ENCODE data around the gene RRAGD.

- no peak for TF ChIP-seq ATF3 (IDR thresholded peaks at IDR 0.05)
- TF ChIP-seq CTCF (IDR thresholded peaks at IDR 0.05; ENCODE audit: low read depth, low read length, missing input control) = no peak
- TF ChIP-seq MAX (IDR thresholded peaks at IDR 0.05) = no peak
- TF ChIP-seq TAF1 (conservative IDR thresholded peaks at IDR 0.05) = no peak
- no peak for TF ChIP-seq HNF4G (IDR thresholded peaks at IDR 0.05)
- no peak for TF ChIP-seq ZBTB33 (IDR thresholded peaks at IDR 0.05)
- TF ChIP-seq YY1 (IDR thresholded peaks at IDR 0.05) = no peak
- no peak for TF ChIP-seq FOXA1 (IDR thresholded peaks at IDR 0.05)
- TF ChIP-seq RXRA (IDR thresholded peaks at IDR 0.05) = no peak
- TF ChIP-seq JUND (IDR thresholded peaks at IDR 0.05) = no peak
- no peak for TF ChIP-seq FOXA2 (IDR thresholded peaks at IDR 0.05)
These were observed 2.1 kb upstream of the RRAGD start for GRCh38 chr6:89414215-89414614.

Measured in liver (tissue), 3 donors.